ENCODE results near the gene SERPINA12.

- TF ChIP-seq POLR2AphosphoS5 (IDR thresholded peaks at IDR 0.05; ENCODE audit: low read depth, low read length) (no peak), POLR2A (IDR thresholded peaks at IDR 0.05; ENCODE audit: low read depth, low read length) (no peak), TAF1 (IDR thresholded peaks at IDR 0.05; ENCODE audit: low read depth, low read length) (no peak)
These were observed 26.2 kb upstream of the SERPINA12 start for GRCh38 chr14:94535506-94535905.

Measured in GM12891 (cell line).